GM20000 (cell line): ENCODE results near the gene PDGFD.

Experiments
- DNase-seq: peaks from one replicate; pipeline ENCODE4 v3.0.0; 2012; ENCODE audit warnings: low spot score
- CTCF ChIP-seq: IDR thresholded peaks from 2 replicates; pipeline ENCODE4 v1.5.1; 2012; ENCODE audit warnings: mild to moderate bottlenecking, control low read depth; ENCODE audit errors: extremely low read depth, missing control alignments

Gene PDGFD

GRCh38 chr11:103862802-103863174, 301.2 kb downstream of the PDGFD start:
- no peak for TF ChIP-seq CTCF
- DNase-seq: no peak

GRCh38 chr11:103862094-103862801, 301.7 kb downstream of the PDGFD start:
- TF ChIP-seq CTCF: no peak
- no peak for DNase-seq
